NT2/D1 (cell line): ENCODE results near the gene FHOD1.
A peak's percentile ranks its signal among the peaks of the same experiment; 100 is the strongest.

Experiments used
- DNase-seq: peaks from one replicate; pipeline ENCODE4 v3.0.0-alpha.2; 2011; ENCODE audit warnings: low read depth, low spot score
- H3K27me3 ChIP-seq: 2 replicates; pipeline ENCODE4 v1.6.0; 2011; ENCODE audit warnings: mild to moderate bottlenecking; ENCODE audit not compliant: insufficient read length, insufficient read depth
- H3K36me3 ChIP-seq: 2 replicates; pipeline ENCODE4 v1.6.1; 2011; ENCODE audit warnings: mild to moderate bottlenecking, low read length, mixed read lengths; ENCODE audit not compliant: insufficient read depth, insufficient read length
- H3K4me1 ChIP-seq: 2 replicates; pipeline ENCODE4 v1.5.1; 2011; ENCODE audit not compliant: insufficient read depth, insufficient read length
- H3K4me3 ChIP-seq: 2 replicates; pipeline ENCODE4 v1.5.1; 2011; ENCODE audit warnings: low read depth; ENCODE audit not compliant: insufficient read length
- H3K9ac ChIP-seq: 2 replicates; pipeline ENCODE4 v1.6.0; 2011; ENCODE audit warnings: low read depth; ENCODE audit not compliant: insufficient read length
- H3K9me3 ChIP-seq: 2 replicates; pipeline ENCODE4 v1.5.1; 2011; ENCODE audit warnings: mild to moderate bottlenecking, low read length; ENCODE audit not compliant: insufficient read depth
- SUZ12 ChIP-seq: IDR thresholded peaks from 2 replicates; pipeline ENCODE4 v1.6.1; 2011; ENCODE audit not compliant: insufficient read length, insufficient read depth; ENCODE audit errors: extremely low read depth
- YY1 ChIP-seq: IDR thresholded peaks from 2 replicates; pipeline ENCODE4 v1.6.1; 2011; ENCODE audit not compliant: insufficient read length, insufficient read depth
- ZNF274 ChIP-seq: IDR thresholded peaks from 2 replicates; pipeline ENCODE4 v1.6.1; 2011; ENCODE audit warnings: mild to moderate bottlenecking, low read depth, low read length

FHOD1 gene

GRCh38 chr16:67284699-67285646 lies 37.7 kb upstream of the FHOD1 start:
- Histone ChIP-seq H3K4me3 (no peak overlapping the region), H3K4me1 (peaks cover 16% of the 10 kb centered on the region), H3K36me3 (peaks cover 27% of the 10 kb centered on the region), H3K9ac (no peak overlapping the region), H3K9me3 (no peaks in the 10 kb centered on the region), H3K27me3 (peaks cover 2% of the 10 kb centered on the region)
- DNase-seq, result peak; percentile 54
- no peak for TF ChIP-seq YY1
- TF ChIP-seq ZNF274, result no peak
- TF ChIP-seq SUZ12, result no peak

- Histone ChIP-seq H3K36me3 (peaks cover 27% of the 10 kb centered on the region), H3K4me3 (no peak overlapping the region), H3K27me3 (peaks cover 8% of the 10 kb centered on the region), H3K9me3 (no peaks in the 10 kb centered on the region), H3K4me1 (peaks cover 18% of the 10 kb centered on the region), H3K9ac (no peak overlapping the region)
- DNase-seq, result no peak
- no peak for TF ChIP-seq YY1
- TF ChIP-seq ZNF274, result no peak
- TF ChIP-seq SUZ12, result no peak
Observed at GRCh38 chr16:67283826-67284555, 36.7 kb upstream of the FHOD1 start.

GRCh38 chr16:67283039-67283825 lies 36.0 kb upstream of the FHOD1 start:
- H3K4me1 ChIP-seq, result peaks cover 24% of the 10 kb centered on the region
- H3K9me3 ChIP-seq, result no peaks in the 10 kb centered on the region
- no peak for DNase-seq
- H3K4me3 ChIP-seq, result no peak overlapping the region
- no peak for TF ChIP-seq YY1
- no peak for TF ChIP-seq ZNF274
- TF ChIP-seq SUZ12, result no peak
- peaks cover 8% of the 10 kb centered on the region for H3K27me3 ChIP-seq
- H3K36me3 ChIP-seq, result peaks cover 27% of the 10 kb centered on the region
- no peak overlapping the region for H3K9ac ChIP-seq

GRCh38 chr16:67282447-67282805 lies 35.1 kb upstream of the FHOD1 start:
- no peak overlapping the region for H3K4me3 ChIP-seq
- no peak for DNase-seq
- H3K36me3 ChIP-seq, result peaks cover 27% of the 10 kb centered on the region
- H3K4me1 ChIP-seq, result peaks cover 27% of the 10 kb centered on the region
- no peak for TF ChIP-seq SUZ12
- TF ChIP-seq ZNF274, result no peak
- no peak for TF ChIP-seq YY1
- peaks cover 8% of the 10 kb centered on the region for H3K27me3 ChIP-seq
- no peaks in the 10 kb centered on the region for H3K9me3 ChIP-seq
- H3K9ac ChIP-seq, result no peak overlapping the region

GRCh38 chr16:67281536-67282446 lies 34.5 kb upstream of the FHOD1 start:
- Histone ChIP-seq H3K4me1 (peaks cover 29% of the 10 kb centered on the region), H3K27me3 (peaks cover 8% of the 10 kb centered on the region), H3K4me3 (no peak overlapping the region), H3K9me3 (no peaks in the 10 kb centered on the region), H3K9ac (no peak overlapping the region), H3K36me3 (peaks cover 21% of the 10 kb centered on the region)
- no peak for TF ChIP-seq ZNF274
- TF ChIP-seq SUZ12, result no peak
- no peak for TF ChIP-seq YY1
- DNase-seq, result no peak
